ENCODE data around the gene KRTAP2-2. TPM values are rescaled to one million over a fixed set of nuclear protein-coding genes. Genes with fewer than 3 reads are reported as not detected.

Gene KRTAP2-2
- total and polyA plus RNA-seq, 4 donors = not detected

GRCh38 chr17:41012326-41013120 lies 42.5 kb downstream of the KRTAP2-2 start:
- DNase-seq (no peak), ATAC-seq (ENCODE audit: insufficient read depth, low FRiP score) (no peak)
- no peaks in the 10 kb centered on the region for H3K9me3 ChIP-seq (ENCODE audit: control insufficient read depth in 4 of 4, insufficient read depth in 3 of 4, low read length in 3 of 4)
- H3K27ac ChIP-seq (ENCODE audit: low read depth in 1 of 2, low read length in 1 of 2) = no peak overlapping the region
- no peak for TF ChIP-seq CTCF (IDR thresholded peaks at IDR 0.05; ENCODE audit: control extremely low read depth, extremely low read depth)
- no peak overlapping the region for H3K4me3 ChIP-seq
- peaks cover 0 to 5% (median 0%) of the 10 kb centered on the region in 5 donors for H3K4me1 ChIP-seq (ENCODE audit: control insufficient read depth in 5 of 5, insufficient read depth in 5 of 5, low read length in 5 of 5)
- 65 to 71% methylated on average over 6 of the region's 6 CpGs for WGBS, 2 donors
- H3K27me3 ChIP-seq (ENCODE audit: control insufficient read depth in 3 of 3, insufficient read depth in 3 of 3, low read length in 2 of 3) = no peaks in the 10 kb centered on the region
- no peaks in the 10 kb centered on the region for H3K36me3 ChIP-seq (ENCODE audit: control insufficient read depth in 4 of 4, insufficient read depth in 4 of 4, low read length in 4 of 4)
- no peak overlapping the region for H3K9ac ChIP-seq (ENCODE audit: insufficient read depth in 1 of 2, low read length in 2 of 2)

GRCh38 chr17:41010441-41010840 lies 44.6 kb downstream of the KRTAP2-2 start:
- TF ChIP-seq CTCF (IDR thresholded peaks at IDR 0.05; ENCODE audit: control extremely low read depth, extremely low read depth) = no peak
- Histone ChIP-seq H3K36me3 (ENCODE audit: control insufficient read depth in 4 of 4, insufficient read depth in 4 of 4, low read length in 4 of 4) (no peaks in the 10 kb centered on the region), H3K4me3 (no peak overlapping the region), H3K4me1 (ENCODE audit: control insufficient read depth in 5 of 5, insufficient read depth in 5 of 5, low read length in 5 of 5) (peaks cover 0 to 5% (median 0%) of the 10 kb centered on the region in 5 donors), H3K27ac (ENCODE audit: low read depth in 1 of 2, low read length in 1 of 2) (no peak overlapping the region), H3K9ac (ENCODE audit: insufficient read depth in 1 of 2, low read length in 2 of 2) (no peak overlapping the region), H3K9me3 (ENCODE audit: control insufficient read depth in 4 of 4, insufficient read depth in 3 of 4, low read length in 3 of 4) (no peaks in the 10 kb centered on the region), H3K27me3 (ENCODE audit: control insufficient read depth in 3 of 3, insufficient read depth in 3 of 3, low read length in 2 of 3) (no peaks in the 10 kb centered on the region)
- no peak for ATAC-seq (ENCODE audit: insufficient read depth, low FRiP score)
- no peak for DNase-seq

GRCh38 chr17:41009936-41010335 lies 45.1 kb downstream of the KRTAP2-2 start:
- no peaks in the 10 kb centered on the region for H3K36me3 ChIP-seq (ENCODE audit: control insufficient read depth in 4 of 4, insufficient read depth in 4 of 4, low read length in 4 of 4)
- no peak overlapping the region for H3K27ac ChIP-seq (ENCODE audit: low read depth in 1 of 2, low read length in 1 of 2)
- no peak for DNase-seq
- no peak overlapping the region for H3K4me3 ChIP-seq
- H3K9ac ChIP-seq (ENCODE audit: insufficient read depth in 1 of 2, low read length in 2 of 2) = no peak overlapping the region
- no peaks in the 10 kb centered on the region for H3K9me3 ChIP-seq (ENCODE audit: control insufficient read depth in 4 of 4, insufficient read depth in 3 of 4, low read length in 3 of 4)
- H3K27me3 ChIP-seq (ENCODE audit: control insufficient read depth in 3 of 3, insufficient read depth in 3 of 3, low read length in 2 of 3) = no peaks in the 10 kb centered on the region
- WGBS, 2 donors = 84 to 88% methylated on average over 1 of the region's 1 CpG
- no peak for TF ChIP-seq CTCF (IDR thresholded peaks at IDR 0.05; ENCODE audit: control extremely low read depth, extremely low read depth)
- peaks cover 0 to 5% (median 0%) of the 10 kb centered on the region in 5 donors for H3K4me1 ChIP-seq (ENCODE audit: control insufficient read depth in 5 of 5, insufficient read depth in 5 of 5, low read length in 5 of 5)
- ATAC-seq (ENCODE audit: insufficient read depth, low FRiP score) = no peak

All from lung (tissue), 12 donors.